Measurements from ENCODE around the gene NPIPB6.
"Not testable (repeated sequence)": the region's sequence is repeated elsewhere in the genome, so short reads cannot be mapped to it uniquely, and the experiment has no call there.

NPIPB6 gene
- 0 to 0.14 reads per million in 2 donors for total RNA-seq

DNA sequence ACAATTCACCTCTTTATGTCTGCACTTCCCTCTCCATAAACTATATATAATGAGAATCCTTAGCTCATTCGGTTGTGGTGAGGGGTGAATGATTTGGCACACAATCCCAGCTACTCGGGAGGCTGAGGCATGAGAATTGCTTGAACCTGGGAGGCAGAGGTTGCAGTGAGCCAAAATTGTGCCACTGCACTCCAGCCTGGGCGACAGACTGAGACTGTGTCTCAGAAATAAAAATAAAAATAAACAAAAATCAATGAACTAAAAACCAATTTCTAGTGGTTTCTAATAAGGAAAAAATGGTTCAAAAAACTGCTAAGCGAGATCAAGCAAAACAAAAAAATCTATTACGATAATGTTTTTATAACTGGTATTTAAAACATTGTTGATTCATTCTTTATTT, at the start of gene NPIPB6:
TSS of gene NPIPB6 (minus strand) at position 101 of the 400 bp plus-strand sequence. CDS start 686 bp downstream, outside the sequence.
- not testable (repeated sequence) for DNase-seq

DNA sequence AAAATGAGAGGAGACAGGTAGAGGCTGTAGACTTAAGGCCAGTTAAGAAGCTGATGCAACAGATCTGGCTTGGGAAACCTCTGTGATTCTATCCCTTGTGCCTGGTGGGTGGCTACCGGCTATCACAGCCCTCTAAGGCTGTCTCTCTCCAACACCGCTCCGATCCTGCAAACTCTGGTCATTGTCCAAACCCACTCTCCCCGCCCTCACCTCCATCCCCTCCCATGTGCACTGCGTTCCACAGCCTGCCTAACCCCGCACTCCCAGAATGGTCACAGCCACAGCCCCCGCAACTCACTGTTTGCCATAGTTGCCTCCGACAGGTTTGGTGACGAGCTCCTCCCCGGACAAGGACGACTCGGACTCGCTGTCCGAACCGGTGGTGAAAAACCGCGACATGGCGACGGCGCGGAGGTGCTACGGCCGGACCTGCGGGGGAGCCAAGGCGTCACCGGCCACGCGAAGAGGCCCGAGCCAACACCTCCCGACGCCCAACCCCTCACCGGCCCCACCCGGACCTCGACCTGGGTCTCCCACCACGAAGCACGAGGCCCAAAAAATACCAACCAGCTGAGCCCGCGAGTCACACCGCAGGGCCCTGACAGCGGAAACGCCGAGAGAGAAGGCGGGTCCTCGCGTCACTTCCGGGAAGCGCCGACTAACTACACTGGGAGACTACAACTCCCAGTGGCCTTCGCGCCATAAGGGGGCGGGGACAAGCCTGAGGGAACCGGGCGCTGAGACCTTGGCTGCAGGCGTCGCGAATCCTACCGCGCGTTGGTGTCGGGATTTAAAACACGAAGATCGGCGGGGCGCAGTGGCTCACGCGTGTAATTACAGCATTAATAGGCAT, 40.1 kb upstream of the NPIPB6 start, which contains the start of gene EIF3CL:
TSS of gene EIF3CL (minus strand) at position 622 of the 853 bp plus-strand sequence. CDS start at position 399, 223 bp downstream.
- DNase-seq = not testable (repeated sequence)

DNA sequence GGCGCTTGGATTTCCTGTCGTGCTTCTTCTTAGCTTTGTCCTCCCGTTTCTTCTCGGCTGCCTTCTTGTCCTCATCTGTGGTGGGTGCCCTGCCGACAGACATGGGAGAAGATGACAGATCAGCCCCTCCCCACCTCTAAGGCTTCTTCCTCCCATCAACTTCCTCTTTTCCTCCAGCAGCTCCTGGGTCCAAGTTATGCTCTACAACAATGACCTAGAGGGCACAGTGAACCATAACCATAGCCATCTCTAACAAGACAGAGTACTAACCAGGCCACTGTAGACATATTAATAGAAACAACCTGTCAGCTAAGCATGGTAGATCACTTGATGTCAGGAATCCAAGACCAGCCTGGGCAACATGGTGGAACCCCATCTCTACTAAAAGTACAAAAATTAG, 28.7 kb upstream of the NPIPB6 start:
- not testable (repeated sequence) for DNase-seq

DNA sequence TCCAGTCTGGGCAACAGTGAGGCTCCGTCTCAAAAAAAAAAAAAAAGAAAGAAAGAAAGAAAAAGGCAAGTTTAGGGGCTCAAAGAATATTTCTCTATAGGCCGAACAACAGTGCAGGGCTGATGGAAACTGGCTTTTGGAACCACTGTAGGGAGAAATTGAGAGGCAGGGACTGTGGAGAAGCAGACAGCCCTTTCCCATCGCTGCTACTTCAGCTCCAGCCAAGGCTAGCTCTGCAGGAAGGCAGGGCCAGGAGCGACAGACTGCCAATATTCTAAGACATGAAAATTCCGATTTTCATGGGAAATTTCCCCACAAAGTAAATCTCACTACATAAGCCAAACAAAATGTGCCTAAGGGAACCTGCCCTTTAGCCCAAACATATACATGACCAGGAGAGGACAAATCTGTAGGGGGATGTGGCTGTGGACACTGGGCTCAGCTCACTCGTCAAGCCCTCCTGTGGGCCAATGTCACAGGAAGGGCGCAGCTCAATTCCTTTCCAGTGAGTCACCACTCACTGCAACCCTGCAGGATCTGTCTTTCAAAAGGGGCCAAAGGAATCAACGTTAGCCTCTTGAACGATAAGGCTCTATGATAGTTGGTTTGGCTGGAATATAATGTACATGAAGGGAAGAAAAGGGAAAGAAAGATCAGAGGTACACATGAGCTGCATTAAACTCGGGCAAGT, 19.0 kb upstream of the NPIPB6 start:
- not testable (repeated sequence) for DNase-seq

- DNase-seq = not testable (repeated sequence)
These were observed 14.5 kb upstream of the NPIPB6 start for GRCh38 chr16:28377822-28378221.

- not testable (repeated sequence) for DNase-seq
These were observed 13.9 kb upstream of the NPIPB6 start for GRCh38 chr16:28377108-28377625.

DNA sequence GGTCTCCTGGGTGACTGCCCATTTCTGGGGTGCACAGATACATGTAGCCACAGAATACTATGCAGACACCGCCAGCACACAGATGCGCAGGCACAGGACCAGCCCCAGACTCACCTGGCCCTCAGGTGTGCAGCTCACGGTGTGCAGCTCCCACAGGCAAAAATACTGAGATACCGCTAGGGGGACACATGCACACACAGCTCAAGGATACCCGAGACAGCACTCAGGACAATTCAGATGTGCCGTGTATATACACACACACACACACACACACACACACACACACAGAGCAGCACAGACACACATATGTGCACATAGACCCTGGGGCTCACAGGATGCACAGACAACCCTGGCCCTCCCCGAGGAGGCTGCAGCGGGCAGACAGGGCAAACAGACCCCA, 11.8 kb upstream of the NPIPB6 start:
- DNase-seq = not testable (repeated sequence)

GRCh38 chr16:28374281-28374680, 11.0 kb upstream of the NPIPB6 start:
- not testable (repeated sequence) for DNase-seq

DNA sequence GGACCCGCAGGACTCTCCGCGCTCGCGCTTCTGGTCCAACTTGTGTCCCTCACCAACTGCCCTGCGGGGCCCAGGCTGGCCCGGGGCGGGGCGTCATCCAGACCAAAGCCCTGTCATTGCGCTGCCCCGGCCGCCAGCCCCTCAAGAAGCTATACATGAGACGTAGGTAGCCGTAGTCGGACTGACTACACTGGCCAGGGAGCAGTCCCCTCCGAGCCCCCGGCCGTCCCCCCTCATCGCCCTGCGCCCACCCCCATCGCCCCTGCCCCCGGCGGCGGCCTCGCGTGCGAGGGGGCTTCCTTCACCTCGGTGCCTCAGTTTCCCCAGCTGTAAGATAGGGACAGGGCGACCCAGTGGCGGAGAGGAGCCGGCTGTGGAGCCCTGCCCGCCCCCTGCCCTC, 4.6 kb upstream of the NPIPB6 start:
- DNase-seq = not testable (repeated sequence)

DNA sequence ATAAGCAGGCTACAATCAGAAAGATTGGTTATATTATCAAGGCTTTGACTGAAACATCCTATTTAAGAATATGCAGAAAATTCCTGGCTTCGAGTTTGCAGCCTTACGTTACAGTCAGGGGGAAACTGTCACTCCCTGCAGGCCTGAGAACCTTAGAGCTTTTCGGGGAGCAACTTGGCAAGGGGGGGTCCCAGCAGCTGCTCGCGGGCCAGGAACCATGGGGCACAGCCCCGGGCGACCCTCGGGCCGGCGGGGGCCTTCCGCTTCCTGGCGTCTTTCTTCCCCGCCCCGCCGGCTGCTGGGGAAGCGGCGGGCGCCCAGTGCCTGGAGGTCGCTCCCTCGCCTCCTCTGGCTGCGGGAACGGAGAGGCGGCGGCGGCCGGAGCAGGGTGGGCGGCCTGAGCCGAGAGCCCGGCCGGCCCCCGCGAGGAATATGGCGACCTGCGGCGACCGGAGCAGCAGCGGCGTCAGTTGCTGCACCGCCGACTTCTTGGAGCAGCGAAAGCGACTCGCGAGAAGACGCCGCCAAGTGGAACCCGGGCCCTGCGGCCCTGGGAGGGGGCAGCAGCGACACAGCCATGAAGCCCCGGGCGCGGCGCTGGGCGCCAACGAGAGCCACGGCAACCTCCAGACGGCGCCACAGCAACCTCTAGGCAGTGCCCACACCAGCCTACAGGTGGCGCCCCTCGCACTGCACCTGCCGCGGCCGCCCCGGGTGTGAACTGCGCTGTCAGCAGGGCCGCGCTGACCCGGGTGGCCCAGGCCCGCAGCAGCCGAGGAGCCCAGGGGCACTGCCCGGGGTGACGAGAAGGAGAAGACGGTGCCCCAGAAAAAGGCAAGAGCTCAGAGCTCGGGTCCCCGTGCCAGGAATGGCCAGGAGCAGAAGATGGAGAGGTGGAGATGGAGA, 1.2 kb upstream of the NPIPB6 start:
- peak; percentile 2 for DNase-seq

DNA sequence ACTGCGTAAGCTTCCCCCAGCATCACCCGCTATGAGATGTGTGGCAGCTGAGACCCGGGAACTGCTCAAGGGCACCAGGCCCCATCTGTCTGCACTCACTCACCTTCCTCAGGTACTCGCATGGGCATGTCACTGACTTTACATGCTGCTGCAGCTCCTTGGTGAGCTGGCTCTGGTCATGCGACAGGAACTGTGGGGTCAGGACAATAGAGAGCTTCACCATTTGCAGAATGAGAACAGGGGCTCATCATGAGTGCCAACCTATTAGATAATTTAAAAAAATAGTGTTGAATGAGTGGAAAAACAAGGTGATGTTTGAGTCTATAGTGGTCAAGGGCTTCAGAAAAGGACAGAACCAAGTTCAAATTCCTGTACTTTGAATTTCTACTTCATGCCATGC, 708 bp downstream of the NPIPB6 start:
- DNase-seq = not testable (repeated sequence)

- not testable (repeated sequence) for DNase-seq
These were observed 25.1 kb downstream of the NPIPB6 start for GRCh38 chr16:28338230-28338629.

GRCh38 chr16:28336940-28337710, 26.2 kb downstream of the NPIPB6 start:
- not testable (repeated sequence) for DNase-seq

DNA sequence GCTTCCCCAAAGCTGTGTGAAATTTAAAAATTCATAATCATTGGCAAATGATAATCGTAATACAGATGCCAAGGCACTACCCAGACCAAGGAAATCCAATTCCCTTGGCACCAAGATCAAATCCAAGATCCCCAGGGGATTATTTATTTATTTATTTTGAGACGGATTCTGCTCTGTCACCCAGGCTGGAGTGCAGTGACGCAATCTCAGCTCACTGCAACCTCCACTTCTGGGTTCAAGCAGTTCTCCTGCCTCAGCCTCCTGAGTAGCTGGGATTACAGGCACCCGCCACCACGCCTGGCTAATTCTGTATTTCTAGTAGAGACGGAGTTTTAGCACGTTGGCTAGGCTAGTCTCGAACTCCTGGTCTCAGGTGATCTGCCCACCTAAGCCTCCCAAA, 27.6 kb downstream of the NPIPB6 start:
- not testable (repeated sequence) for DNase-seq

DNA sequence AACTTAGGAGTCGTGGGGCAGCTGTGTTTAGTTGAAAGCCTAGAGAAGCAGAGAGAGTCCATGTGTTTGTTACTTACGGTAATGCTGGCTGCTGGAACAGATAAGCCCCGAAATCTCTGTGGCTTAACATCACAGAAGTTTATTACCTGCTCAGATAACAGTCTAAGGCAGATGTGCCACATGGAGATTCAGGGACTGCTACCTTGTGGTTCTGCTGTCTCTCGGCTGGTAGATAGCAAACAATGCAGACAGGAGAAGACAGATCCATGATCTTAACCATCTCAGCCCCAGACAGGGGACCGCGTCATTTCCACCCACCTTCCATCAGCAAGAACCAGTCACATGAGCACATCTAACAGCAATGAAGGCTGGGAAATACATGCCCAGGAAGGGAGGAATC, 30.7 kb downstream of the NPIPB6 start:
- DNase-seq = not testable (repeated sequence)

- DNase-seq = not testable (repeated sequence)
These were observed 32.3 kb downstream of the NPIPB6 start for GRCh38 chr16:28330981-28331380.

GRCh38 chr16:28330232-28330631, 33.1 kb downstream of the NPIPB6 start:
- DNase-seq = not testable (repeated sequence)

DNA sequence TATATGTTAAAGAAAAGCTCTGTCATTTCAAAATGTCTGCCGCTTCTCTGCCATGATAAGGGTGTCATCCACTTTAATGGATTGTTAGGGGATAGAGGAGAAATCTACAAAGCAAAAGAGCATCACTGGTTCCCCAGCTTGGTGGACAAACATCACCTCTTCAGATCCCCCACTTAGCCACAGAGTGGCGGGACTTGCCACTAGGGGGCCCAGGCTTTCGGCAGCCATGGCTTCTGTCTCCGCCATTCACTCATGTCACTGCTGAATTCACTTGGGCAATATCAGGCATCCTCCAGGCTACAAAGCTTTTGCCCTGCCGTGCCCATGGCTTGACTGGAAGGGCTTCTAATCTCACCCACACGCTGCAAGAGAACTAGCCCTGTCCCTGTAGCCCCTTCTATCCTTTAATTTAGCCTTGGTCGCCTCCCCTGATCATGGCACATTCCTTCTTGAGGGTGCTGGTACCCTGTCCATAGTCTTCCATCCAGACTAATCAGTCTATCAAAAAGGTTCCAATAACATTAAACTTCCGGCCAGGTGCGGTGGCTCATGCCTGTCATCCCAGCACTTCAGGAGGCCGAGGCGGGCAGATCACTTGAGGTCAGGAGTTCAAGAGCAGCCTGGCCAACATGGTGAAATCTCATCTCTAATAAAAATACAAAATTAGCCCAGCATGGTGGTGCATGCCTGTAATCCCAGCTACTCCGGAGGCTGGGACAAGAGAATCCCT, 36.3 kb downstream of the NPIPB6 start:
- peak; percentile 56 for DNase-seq

- DNase-seq = no peak
These were observed 38.4 kb downstream of the NPIPB6 start for GRCh38 chr16:28324887-28325279.

DNA sequence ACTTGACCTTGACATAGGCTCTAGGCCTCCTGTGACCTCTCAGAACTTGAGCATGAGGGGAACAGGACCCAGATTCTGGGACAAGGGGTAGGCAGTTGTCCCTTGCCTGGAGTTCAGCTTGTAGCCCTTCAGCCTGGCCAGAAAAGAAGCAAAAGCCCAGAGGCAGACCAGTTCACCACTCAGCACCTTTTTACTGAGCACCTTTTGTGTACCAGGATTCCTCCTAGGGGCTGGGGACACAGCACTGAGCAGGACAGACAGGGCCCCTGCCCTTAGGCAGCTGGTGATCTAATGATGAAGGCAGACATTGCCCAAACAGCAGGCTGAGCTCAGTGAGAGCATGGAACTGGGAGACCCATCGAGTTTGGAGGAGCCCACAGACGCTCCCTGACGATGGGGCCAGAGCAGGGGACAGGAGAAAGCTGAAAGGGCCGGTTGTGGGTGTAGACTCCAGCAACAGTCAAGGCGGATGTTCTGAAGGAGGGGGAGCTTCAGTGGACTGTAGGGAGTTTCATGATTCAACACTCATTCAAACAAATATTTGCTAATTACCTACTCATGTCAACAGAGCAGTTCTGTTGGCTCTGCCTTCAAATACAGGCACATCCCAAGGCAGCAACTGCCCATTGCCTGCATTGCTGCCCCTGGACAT, 38.9 kb downstream of the NPIPB6 start:
- DNase-seq = no peak

Measured in T-helper 9 cell (primary cell).